Ovary (tissue), 3 donors: ENCODE measurements around the gene PRF1.

ENCODE experiments used
- CTCF ChIP-seq, 3 donors: fragments of 450-650 bp in 2 of 3; fragments of 200-600 bp in 1 of 3; IDR thresholded peaks; one replicate each; pipeline versions ENCODE4 v1.5.1 to v1.8.0; 2016 to 2022; ENCODE audit warnings: antibody characterized with exemption in 3 of 3, mild to moderate bottlenecking in 1 of 3
- EP300 ChIP-seq: sonication (generic); formaldehyde crosslinking; IDR thresholded peaks from one replicate; pipeline ENCODE4 v1.6.1; 2017; ENCODE audit warnings: antibody characterized with exemption
- POLR2A ChIP-seq: fragments of 450-650 bp; IDR thresholded peaks from one replicate; pipeline ENCODE4 v1.6.1; 2017; ENCODE audit warnings: antibody characterized with exemption, mild to moderate bottlenecking, moderate library complexity
- donor health status: DM: no; HTN: no; CAD: no.

DNA sequence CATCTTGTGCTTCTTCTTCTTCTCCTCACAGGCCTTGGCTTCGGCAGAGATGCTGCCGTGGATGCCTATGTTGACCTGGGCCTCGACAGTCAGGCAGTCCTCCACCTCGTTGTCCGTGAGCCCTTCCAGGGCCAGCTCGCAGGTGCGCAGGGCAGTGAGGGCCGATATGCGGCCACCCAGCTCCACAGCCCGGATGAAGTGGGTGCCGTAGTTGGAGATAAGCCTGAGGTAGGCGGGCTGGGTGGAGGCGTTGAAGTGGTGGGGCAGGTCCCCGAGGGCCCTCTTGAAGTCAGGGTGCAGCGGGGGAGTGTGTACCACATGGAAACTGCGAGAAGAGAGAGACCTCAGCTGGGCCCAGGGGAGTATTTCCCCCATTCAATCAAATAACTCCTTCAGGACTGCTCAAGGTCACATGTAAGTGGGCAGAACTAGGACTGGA is 3.7 kb downstream of the PRF1 start:
- TF ChIP-seq CTCF (IDR thresholded peaks at IDR 0.05) (no peak), POLR2A (no peak), EP300 (no peak)
